Jurkat, Clone E6-1 (cell line): Measurements from ENCODE around the gene FCRL5. TPM values are rescaled to one million over a fixed set of nuclear protein-coding genes. Genes with fewer than 3 reads are reported as not detected.
A peak's percentile ranks its signal among the peaks of the same experiment; 100 is the strongest.
"Not testable (repeated sequence)": the region's sequence is repeated elsewhere in the genome, so short reads cannot be mapped to it uniquely, and the experiment has no call there.

Experiments used
- DNase-seq: peaks from one replicate; pipeline ENCODE4 v3.0.0-alpha.2; 2011; ENCODE audit warnings: low read depth, low spot score
- H3K4me3 ChIP-seq: 2 replicates; pipeline ENCODE4 v1.5.1; 2011; ENCODE audit warnings: mild to moderate bottlenecking, low read length, control low read depth, moderate library complexity
- polyA plus RNA-seq: library from polyadenylated mRNA; unstranded; fragments of >200 nt; gene quantifications from one replicate; pipeline ENCODE4 v1.2.1, GENCODE V29; 2012; ENCODE audit warnings: missing spikeins; ENCODE audit not compliant: insufficient read length, insufficient read depth

The FCRL5 gene
- not detected for polyA plus RNA-seq

GRCh38 chr1:157551694-157552693 is at the start of gene FCRL5:
Gene FCRL5 (minus strand): TSS chr1:157552515. CDS start chr1:157552362, 153 bp downstream.
- DNase-seq: no peak
- no peak within 1 kb of the TSS for H3K4me3 ChIP-seq

DNA sequence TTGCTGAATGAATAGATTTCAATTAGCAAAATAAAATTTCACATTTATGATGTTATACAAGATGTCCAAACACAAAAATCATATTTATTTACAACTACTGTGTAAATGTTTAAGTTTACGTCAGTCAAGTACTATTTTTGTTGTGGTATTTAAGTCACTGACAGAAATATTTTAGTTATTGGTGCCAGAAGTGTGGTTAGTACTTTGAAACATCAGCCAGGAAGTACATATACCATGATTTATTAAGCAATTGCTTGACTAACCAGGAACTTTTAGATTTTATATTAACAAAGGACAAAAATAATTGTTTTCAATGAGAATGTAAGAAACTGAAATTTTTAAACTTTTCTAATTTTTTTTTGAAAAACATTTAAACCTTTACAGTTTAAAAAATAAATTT is 47.9 kb upstream of the FCRL5 start:
- DNase-seq: no peak
- no peak overlapping the region for H3K4me3 ChIP-seq

GRCh38 chr1:157597959-157598667 is 45.8 kb upstream of the FCRL5 start, which contains the start of gene FCRL4:
Gene FCRL4 (minus strand): TSS chr1:157598085. CDS start chr1:157597944, 141 bp downstream.
- no peak for DNase-seq
- H3K4me3 ChIP-seq: no peak within 1 kb of the TSS

DNA sequence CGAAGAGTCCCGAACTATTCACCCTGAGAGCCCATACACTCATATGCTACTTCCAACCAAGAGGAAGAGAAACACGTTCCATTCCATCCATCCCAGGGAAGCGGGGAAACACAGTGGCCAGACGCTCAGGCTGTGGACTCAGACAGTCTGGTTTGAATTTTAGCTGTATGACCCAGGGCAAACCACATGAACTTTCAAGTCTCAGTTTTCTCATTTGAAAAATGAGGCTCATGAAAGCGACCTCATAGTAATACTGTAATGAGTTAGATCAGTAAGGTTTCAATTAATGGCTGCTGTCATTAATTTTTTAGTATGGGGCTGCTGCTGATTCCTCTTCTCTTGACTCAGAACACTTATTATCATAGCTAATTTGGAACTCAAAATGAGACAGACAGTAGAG is 44.1 kb upstream of the FCRL5 start:
- no peak for DNase-seq
- H3K4me3 ChIP-seq: no peak overlapping the region

- DNase-seq: peak; percentile 90
- no peak overlapping the region for H3K4me3 ChIP-seq
Measured at GRCh38 chr1:157595356-157595755, 43.0 kb upstream of the FCRL5 start.

GRCh38 chr1:157585984-157586383 is 33.7 kb upstream of the FCRL5 start:
- no peak for DNase-seq
- no peak overlapping the region for H3K4me3 ChIP-seq

- H3K4me3 ChIP-seq: no peak overlapping the region
- DNase-seq: no peak
Measured at GRCh38 chr1:157584503-157584902, 32.2 kb upstream of the FCRL5 start.

- no peak for DNase-seq
- H3K4me3 ChIP-seq: no peak overlapping the region
Measured at GRCh38 chr1:157580828-157581210, 28.5 kb upstream of the FCRL5 start.

- H3K4me3 ChIP-seq: no peak overlapping the region
- DNase-seq: peak; percentile 80
Measured at GRCh38 chr1:157580179-157580827, 28.0 kb upstream of the FCRL5 start.

DNA sequence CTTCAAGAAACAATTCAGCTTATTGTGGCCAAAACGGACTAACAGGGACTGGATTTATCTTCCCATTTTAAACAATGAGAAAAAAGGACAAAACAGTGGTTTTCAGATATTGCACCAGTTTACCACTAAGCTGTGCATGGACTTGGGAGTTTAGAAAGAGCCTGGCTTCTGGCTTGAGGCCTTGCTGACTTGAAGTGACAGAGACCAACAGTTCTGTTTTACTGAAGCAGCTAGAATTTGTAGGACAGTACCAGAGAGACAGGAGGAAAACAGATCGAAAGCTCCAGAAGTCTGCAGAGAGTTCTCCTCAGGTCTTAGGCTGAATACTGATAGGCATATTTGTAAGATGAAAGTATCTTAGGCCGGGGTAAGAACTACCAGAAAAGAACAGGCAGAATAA is 25.1 kb upstream of the FCRL5 start:
- DNase-seq: no peak

GRCh38 chr1:157575744-157576143 is 23.4 kb upstream of the FCRL5 start:
- no peak for DNase-seq
- H3K4me3 ChIP-seq: no peak overlapping the region

More for the DNA sequence above, 25.1 kb upstream of the FCRL5 start:
- no peak overlapping the region for H3K4me3 ChIP-seq

DNA sequence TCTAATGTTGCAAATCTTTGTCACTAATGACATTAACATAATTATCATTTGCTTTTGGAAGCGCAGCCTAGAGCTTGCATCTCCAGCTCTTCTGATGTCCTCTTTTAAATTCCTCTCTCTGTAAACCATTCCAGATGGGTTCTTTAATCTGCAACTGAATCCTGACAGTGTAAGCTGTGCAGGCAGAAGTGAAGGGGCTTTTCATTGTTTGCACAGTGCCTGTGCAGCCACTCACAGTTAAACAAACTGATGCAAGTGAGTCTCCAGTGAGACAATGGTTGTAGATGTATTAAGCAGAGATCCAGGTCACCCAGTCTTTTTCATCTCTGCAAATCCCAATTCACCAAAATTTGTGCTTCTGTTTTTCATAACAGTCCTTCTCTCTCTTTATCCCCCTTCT is 22.5 kb upstream of the FCRL5 start:
- no peak overlapping the region for H3K4me3 ChIP-seq
- no peak for DNase-seq

GRCh38 chr1:157566484-157567300 is 14.4 kb upstream of the FCRL5 start:
- H3K4me3 ChIP-seq: no peak overlapping the region
- DNase-seq: no peak

DNA sequence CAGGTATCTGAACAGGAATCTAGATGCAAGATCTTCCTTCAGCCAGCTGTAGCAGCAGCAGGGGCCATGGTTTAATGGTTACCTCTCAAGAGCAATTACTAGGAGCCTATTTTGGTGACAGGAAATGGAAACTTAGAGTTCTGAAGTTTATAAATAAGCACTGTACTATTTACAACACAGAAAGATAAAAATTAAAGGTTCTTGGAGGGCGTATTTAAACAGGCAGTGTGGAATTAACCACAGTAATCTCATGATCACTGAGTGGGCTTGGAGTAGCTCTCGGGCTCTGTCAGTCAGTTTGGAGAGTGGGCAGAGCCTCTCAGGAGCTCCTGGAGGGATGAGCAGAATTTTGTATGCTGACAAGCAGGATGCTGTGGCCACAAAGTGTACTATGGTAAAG is 10.2 kb upstream of the FCRL5 start:
- no peak overlapping the region for H3K4me3 ChIP-seq
- peak; percentile 26 for DNase-seq

GRCh38 chr1:157558119-157558518 is 5.8 kb upstream of the FCRL5 start:
- DNase-seq: no peak

DNA sequence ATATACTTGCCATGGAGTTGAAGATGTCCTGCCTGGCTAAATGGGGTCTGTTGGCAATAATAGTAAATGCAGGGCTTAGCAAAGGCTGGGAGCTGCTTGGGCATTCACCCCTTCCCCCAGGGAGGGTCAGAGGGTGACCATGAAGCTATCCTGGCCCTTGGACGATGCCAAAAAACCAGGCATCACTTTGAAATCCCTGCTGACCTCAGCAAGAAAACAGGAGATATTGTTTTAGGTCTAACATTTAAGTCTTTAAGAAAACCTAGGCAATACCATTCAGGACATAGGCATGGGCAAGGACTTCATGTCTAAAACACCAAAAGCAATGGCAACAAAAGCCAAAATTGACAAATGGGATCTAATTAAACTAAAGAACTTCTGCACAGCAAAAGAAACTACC is 4.2 kb downstream of the FCRL5 start:
- H3K4me3 ChIP-seq, DNase-seq: not testable (repeated sequence)

More at GRCh38 chr1:157558119-157558518, 5.8 kb upstream of the FCRL5 start:
- no peak overlapping the region for H3K4me3 ChIP-seq

- no peak for DNase-seq
- H3K4me3 ChIP-seq: no peak overlapping the region
Measured at GRCh38 chr1:157542676-157543075, 9.6 kb downstream of the FCRL5 start.

DNA sequence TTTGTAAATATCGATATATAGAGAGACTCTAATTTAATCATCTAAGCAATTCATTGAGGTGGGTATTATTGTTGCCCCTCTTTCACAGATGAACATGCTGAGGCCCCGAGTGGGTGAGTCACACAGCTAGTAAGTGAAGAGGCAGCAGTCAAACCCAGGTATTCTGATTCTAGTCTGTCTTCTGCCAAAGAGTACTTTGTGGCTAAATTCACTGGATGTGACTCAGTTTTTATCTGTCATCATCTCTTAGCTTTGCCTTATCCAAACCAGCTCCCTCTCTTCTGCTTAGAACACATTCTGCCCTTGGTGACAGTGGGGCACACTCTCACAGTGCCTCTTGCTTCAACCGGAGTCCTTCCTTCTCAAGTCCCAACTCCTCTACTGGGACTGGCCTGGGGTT is 11.5 kb downstream of the FCRL5 start:
- no peak overlapping the region for H3K4me3 ChIP-seq
- DNase-seq: no peak
